HG03025 (cell line): ENCODE results near the gene PLOD3.

ENCODE experiments used
- ATAC-seq: cut with Tn5 transposase; IDR thresholded peaks from one replicate; pipeline ENCODE4 v1.9.1; 2021; ENCODE audit warnings: mild to moderate bottlenecking, moderate library complexity; ENCODE audit not compliant: unreplicated experiment, low FRiP score

PLOD3 gene

GRCh38 chr7:101186194-101186593, 31.2 kb downstream of the PLOD3 start:
- ATAC-seq, result no peak

DNA sequence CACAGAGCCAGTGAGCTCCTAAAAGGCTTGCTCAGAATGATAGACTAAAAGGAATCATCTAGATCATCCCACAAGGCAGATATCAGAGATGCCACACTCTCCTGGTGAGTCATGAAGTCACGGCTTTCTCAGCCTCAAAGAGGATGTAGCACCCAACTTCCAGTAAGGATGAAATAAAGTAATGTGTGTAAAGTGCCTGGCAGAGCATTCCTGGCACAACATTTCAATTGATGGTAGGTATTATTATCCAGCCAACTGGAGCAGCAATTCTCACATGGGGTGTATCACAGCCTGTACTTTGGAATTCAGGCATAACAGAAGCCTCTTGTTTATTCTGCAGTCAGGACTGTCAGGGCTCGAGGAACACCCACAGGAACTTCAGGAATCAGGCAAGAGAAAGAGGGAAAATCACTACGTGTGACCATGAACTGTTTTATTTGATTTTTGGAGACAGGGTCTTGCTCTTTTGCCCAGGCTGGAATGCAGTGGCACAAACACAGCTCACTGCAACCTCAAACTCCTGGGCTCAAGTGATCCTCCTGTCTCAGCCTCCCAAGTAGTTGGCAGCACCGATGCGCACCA, 32.0 kb downstream of the PLOD3 start:
- no peak for ATAC-seq

GRCh38 chr7:101180130-101180755, 37.1 kb downstream of the PLOD3 start, which contains the start of gene NAT16:
TSS of gene NAT16 (minus strand) at chr7:101180293. CDS start at chr7:101174807, 5,486 bp downstream.
- ATAC-seq, result no peak

- no peak for ATAC-seq
These were observed 37.7 kb downstream of the PLOD3 start for GRCh38 chr7:101179713-101180112.

GRCh38 chr7:101179117-101179516, 38.3 kb downstream of the PLOD3 start:
- ATAC-seq, result no peak

DNA sequence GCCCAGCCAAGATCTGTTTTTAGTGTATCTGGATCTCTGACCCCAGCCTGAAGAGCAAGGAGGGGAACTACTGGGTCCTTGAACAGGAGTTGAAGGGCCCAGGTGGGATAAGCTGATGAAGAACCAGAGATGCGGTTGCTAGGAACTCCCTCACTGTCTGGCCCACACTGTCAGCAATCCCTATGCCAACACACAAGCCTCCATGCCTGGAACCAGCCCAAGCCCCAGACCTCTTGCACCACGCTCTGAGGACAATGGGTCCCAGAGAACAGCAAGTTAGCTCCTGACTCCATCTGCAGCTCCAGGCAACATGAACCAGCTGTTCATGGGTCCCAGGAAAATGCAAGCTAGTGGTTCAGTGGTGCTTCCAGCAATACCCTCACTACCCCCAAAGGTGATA, 39.7 kb downstream of the PLOD3 start:
- ATAC-seq, result no peak

DNA sequence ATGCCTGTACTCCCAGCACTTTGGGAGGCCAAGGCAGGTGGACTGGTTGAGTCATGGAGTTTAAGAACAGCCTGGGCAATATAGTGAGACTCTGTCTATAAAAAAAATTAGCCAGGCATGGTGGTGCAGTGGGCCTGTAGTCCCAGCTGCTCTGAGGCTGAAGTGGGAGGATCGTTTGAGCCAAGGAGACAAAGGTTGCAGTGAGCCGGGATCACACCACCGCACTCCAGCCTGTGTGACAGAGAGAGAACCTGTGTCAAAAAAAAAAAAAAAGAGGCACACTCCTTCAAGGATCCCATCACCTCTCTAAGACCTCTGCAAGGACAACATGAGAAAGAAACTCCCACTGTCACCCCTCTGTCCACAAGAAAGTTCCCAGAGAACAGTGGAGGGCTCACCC, 41.7 kb downstream of the PLOD3 start:
- ATAC-seq, result no peak

DNA sequence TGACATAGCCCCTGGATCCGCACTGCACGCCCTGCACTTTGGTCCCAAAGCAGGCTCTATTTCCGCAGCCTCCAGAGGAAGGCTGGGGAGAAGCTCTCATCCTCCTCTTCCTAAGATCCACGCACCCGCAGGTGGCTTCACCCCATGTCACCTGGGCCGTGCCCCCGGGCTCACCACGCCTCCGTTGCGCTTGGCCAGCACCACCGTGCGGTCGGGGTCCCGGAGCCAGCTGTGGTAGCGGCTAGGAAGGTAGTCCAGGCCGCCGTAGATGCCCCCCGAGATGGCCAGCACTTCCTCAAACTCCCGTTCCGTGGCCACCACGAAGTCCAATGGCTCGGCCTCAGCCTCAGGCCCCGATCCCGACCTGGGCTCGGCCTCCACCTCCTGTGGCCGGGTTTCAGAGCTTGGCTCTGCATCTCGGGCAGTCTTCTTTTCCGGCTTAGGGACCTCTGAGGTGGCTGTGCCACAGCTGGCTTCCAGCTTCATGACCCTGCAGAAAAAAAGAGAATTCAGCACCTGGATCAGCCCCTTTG, 43.0 kb downstream of the PLOD3 start:
- ATAC-seq, result no peak

- ATAC-seq, result no peak
These were observed 43.6 kb downstream of the PLOD3 start for GRCh38 chr7:101173752-101174244.

DNA sequence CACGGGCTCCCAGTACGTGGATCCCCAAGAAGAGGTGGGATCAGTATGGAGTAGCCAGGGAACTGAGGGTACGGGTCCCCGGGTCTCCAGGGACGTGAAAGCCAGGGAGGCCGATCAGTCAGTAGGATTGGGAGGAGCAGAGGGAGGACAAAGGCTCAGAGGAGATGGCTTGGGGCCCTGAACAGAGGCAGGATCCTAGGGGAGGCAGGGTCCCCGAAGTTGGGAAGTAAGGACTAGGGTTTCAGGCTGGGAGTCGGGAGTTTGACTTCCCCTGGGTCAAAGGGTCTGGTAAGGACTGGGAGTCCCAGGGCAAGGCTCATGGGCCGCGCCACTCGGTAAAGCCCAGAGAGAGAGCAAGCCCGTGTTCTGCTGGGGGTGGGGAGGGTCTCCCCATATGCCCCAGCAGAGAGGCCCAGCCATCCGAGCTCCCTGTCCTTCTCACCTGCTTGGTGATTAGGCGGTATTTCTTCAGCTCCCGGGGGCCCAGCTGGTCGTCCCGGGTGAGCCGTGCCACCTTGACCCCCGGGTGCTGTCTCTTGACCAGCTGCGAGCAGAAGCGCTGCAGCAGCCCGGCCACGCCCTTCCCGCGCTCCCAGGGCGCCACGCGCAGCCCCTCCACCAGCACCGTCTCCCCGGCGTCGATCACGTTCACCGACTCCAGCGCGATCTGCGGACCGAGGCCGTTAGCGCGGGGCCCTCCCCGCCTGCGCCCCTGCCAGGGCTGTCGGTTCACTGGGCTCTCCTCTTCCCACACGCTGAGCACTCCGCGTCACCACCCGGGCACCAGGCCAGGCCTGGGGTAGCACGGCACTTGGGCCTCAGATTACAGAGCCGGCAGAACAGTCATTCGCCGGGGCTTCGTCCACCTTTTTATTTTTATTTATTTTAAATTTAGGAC, 44.3 kb downstream of the PLOD3 start:
- ATAC-seq, result no peak

DNA sequence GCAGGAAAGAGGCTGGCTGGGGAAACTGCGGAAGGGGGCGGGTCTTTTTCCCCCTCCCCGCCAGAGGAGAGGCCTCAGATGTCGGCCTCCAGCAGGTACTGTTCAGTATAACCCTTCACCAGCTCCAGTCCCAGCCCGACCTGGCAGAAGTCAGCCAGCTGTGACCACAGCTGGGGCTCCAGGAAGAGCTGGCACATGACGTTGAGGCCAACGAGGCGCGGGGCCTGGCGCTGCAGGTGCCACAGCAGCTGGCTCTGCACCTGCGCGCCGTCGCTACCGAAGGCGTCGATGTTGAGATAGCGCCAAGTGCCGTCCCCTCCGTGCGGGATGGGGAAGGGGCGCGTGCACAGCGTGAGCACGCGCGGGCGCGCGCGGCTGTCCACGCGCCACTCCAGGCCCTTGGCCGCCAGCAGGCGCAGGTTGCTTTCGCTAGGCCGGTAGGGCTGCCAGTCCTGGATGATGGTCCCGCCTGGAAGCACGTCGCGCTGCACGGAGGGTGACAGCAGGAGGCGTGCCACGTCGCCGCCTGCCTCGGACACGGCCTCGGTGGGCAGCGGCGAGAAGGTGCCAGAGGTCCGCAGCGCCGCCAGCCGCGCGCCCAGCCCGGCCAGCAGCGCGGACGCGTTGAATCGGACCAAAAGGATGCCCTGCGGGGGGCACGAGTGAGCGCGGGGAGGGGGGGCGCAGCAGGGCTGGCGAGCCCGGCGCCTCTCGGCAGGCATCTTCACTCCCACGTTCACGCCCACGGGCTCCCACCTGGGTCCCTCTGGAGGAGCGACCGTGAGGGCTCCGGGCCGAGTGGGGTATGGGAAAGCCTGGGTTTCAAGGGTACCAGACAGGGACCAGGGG, 45.2 kb downstream of the PLOD3 start:
- ATAC-seq, result no peak

DNA sequence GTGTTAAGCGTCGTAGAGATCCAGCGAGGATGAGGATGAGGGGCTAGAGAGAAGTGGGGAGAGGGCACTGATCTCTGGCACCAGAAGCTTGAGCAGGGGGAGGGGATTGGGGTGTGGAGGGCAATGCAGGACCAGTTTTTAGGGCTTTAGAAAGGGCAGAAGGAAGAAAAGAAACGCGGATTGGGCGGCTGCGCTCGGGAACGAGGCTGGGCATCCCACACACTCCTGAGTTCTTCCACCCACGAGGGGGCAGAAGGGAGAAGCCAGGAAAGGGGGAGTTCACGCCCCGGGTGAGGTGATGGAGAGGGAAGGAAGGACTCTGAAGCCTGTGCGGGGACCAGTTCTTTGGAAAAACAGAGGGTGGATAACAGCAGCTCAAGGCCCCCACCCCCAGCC, 45.9 kb downstream of the PLOD3 start:
- no peak for ATAC-seq

DNA sequence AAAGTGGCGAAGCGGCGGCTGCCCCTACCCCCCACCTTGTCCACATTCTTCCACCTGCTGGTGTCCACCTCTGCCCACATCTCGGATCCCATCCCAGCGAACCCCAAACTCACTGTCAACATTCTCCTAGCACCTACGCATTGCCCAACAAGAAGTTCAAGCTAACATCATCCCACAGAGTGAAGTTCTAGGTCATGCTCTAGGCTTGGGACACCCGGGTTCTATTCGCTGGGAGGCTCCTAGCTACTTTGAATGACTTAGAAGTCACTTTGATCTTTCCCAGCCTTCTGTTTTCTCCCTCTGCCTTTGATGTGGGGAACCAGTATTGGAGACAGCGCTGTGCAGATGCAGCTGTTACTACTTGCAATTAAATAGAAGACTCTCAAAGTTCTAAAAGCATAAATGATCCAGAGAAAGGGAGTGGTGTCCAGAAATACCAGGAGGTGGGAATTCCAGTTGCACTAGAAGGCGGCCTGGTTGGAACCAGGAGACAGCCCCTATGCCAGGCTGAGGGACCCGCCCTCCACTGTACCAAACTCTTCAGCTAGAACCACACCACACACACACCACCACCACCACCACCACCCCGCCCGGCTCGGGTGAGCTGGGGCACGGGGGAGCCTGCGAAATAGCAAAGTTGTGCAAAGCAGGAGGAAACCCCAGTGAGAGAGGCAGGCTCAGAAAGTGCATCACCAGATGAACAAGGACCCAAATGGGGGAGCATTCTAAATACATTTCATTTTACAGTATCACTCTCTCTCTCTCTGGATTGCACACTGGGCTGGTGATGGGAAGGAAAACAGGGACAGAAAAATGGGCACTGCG, 46.6 kb downstream of the PLOD3 start:
- ATAC-seq, result no peak

- no peak for ATAC-seq
These were observed 47.4 kb downstream of the PLOD3 start for GRCh38 chr7:101169838-101170551.

GRCh38 chr7:101169110-101169837, 48.1 kb downstream of the PLOD3 start:
- no peak for ATAC-seq

GRCh38 chr7:101168412-101169049, 48.9 kb downstream of the PLOD3 start:
- ATAC-seq, result no peak

DNA sequence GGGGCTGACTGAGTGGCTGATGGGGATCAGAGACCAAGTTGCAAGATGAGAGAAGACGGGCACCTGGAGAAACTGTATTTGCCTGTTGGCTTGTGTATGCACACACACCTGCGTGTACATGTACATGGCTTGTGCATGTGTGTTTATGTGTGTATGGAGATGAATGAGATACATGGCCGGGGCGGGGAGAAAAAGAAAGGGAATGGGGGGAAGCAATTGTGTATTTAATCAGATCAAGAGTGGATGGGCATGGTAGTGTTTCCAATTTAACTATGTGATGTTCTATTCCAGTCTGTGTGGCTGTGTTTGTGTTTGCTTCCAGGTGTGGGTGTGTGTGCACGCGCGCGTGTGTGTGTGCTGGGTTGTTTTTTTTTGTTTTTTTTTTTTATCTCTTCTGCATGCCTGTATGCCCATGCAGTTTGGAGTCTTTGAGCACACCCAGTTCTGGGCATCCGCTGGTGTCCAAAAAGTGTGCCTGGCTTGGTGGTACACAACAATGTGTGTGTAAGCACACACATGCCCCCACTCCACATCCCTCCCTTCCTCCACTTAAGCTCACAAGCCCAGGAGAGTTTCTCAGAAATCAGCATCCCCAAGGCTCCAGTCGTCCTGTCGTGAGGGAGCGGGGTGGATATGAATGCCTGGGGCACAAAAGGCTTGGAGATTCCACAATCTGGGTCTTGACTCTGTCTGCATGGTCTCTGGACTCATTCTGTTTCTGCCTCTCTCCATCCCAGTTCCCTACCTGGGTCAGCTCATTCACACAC, 49.6 kb downstream of the PLOD3 start:
- ATAC-seq, result no peak
